Neuronal stem cell (in vitro differentiated cells): ENCODE measurements around the gene TMEM217.

Source experiments
- DNase-seq: peaks from one replicate; pipeline ENCODE4 v3.0.0-alpha.2; 2013; ENCODE audit warnings: low spot score
- H2AFZ ChIP-seq: one replicate; pipeline ENCODE4 v1.6.1; 2013; ENCODE audit warnings: mild to moderate bottlenecking, low read length, inconsistent platforms
- H2AK5ac ChIP-seq: 2 replicates; pipeline ENCODE4 v1.6.1; 2013; ENCODE audit warnings: low read depth, mild to moderate bottlenecking, inconsistent platforms, low read length, moderate library complexity, mixed read lengths
- H2BK120ac ChIP-seq: 2 replicates; pipeline ENCODE4 v1.6.1; 2013; ENCODE audit warnings: low read depth, mild to moderate bottlenecking, inconsistent platforms, low read length, moderate library complexity, mixed read lengths
- H2BK12ac ChIP-seq: one replicate; pipeline ENCODE4 v1.6.1; 2013; ENCODE audit warnings: low read length, inconsistent platforms
- H2BK15ac ChIP-seq: 2 replicates; pipeline ENCODE4 v1.6.1; 2013; ENCODE audit warnings: mild to moderate bottlenecking, low read length, inconsistent platforms, mixed read lengths
- H2BK5ac ChIP-seq: one replicate; pipeline ENCODE4 v1.6.1; 2013; ENCODE audit warnings: inconsistent platforms, mild to moderate bottlenecking, low read length, moderate library complexity
- H3K14ac ChIP-seq: one replicate; pipeline ENCODE4 v1.6.1; 2013; ENCODE audit warnings: low read length, inconsistent platforms
- H3K18ac ChIP-seq: 2 replicates; pipeline ENCODE4 v1.6.1; 2013; ENCODE audit warnings: low read length, inconsistent platforms
- H3K23ac ChIP-seq: 2 replicates; pipeline ENCODE4 v1.6.1; 2013; ENCODE audit warnings: low read depth, mild to moderate bottlenecking, mixed read lengths, low read length, inconsistent platforms; ENCODE audit not compliant: poor library complexity
- H3K27ac ChIP-seq: replicated peaks from 3 replicates; pipeline ENCODE4 v1.5.1; 2013; ENCODE audit warnings: low read length, inconsistent platforms
- H3K27me3 ChIP-seq, 3 experiments: 2 replicates each; pipeline ENCODE4 v1.6.1; 2013; ENCODE audit warnings: low read length in 3 of 3, mild to moderate bottlenecking in 2 of 3, inconsistent platforms in 1 of 3, low read depth in 1 of 3, mixed read lengths in 1 of 3, moderate library complexity in 1 of 3; ENCODE audit not compliant: control insufficient read depth in 3 of 3, insufficient read depth in 3 of 3
- H3K36me3 ChIP-seq, 2 donors: replicated peaks in 1 of 2; 2 replicates each; pipeline ENCODE4 v1.6.1; 2013; ENCODE audit warnings: low read length in 2 of 2; ENCODE audit not compliant: control insufficient read depth in 2 of 2, insufficient read depth in 2 of 2
- H3K4ac ChIP-seq: 2 replicates; pipeline ENCODE4 v1.6.1; 2013; ENCODE audit warnings: inconsistent platforms, mild to moderate bottlenecking, low read length, moderate library complexity
- H3K4me1 ChIP-seq, 2 donors: 1 replicate in 1 of 2; 2 replicates in 1 of 2; pipeline ENCODE4 v1.6.1; 2013; ENCODE audit warnings: low read length in 2 of 2, low read depth in 1 of 2; ENCODE audit not compliant: control insufficient read depth in 2 of 2, insufficient read depth in 1 of 2
- H3K4me2 ChIP-seq: one replicate; pipeline ENCODE4 v1.6.1; 2013; ENCODE audit warnings: mild to moderate bottlenecking, low read length, inconsistent platforms; ENCODE audit not compliant: insufficient read depth, poor library complexity, severe bottlenecking
- H3K4me3 ChIP-seq, 2 donors: 2 replicates each; pipeline ENCODE4 v1.5.1; 2013; ENCODE audit warnings: low read length in 2 of 2, mild to moderate bottlenecking in 2 of 2, inconsistent platforms in 1 of 2, moderate library complexity in 1 of 2
- H3K79me1 ChIP-seq: one replicate; pipeline ENCODE4 v1.6.1; 2013; ENCODE audit warnings: low read depth, mild to moderate bottlenecking, inconsistent platforms, low read length, moderate library complexity
- H3K9ac ChIP-seq: one replicate; pipeline ENCODE4 v1.6.1; 2013; ENCODE audit warnings: mild to moderate bottlenecking, low read depth, low read length, inconsistent platforms; ENCODE audit not compliant: poor library complexity
- H3K9me3 ChIP-seq, 2 donors: replicated peaks in 1 of 2; 2 replicates each; pipeline versions ENCODE3 to v1.6.1; 2013; ENCODE audit warnings: low read length in 2 of 2, mild to moderate bottlenecking in 2 of 2, inconsistent platforms in 1 of 2, low read depth in 1 of 2, mixed read lengths in 1 of 2, moderate library complexity in 1 of 2; ENCODE audit not compliant: control insufficient read depth in 2 of 2, insufficient read depth in 1 of 2
- H4K8ac ChIP-seq: one replicate; pipeline ENCODE4 v1.6.1; 2013; ENCODE audit warnings: low read depth, mild to moderate bottlenecking, inconsistent platforms, low read length, moderate library complexity
- H4K91ac ChIP-seq: one replicate; pipeline ENCODE4 v1.6.1; 2013; ENCODE audit warnings: low read length, low read depth, mild to moderate bottlenecking, inconsistent platforms; ENCODE audit not compliant: poor library complexity
- WGBS, 2 donors: extraction: QIAGEN DNeasy Blood & Tissue Kit; methylation state at CpG; one replicate each; pipeline ENCODE4 v1.1.7; 2013; ENCODE audit warnings: missing lambda C conversion rate in 2 of 2, mixed read lengths in 1 of 2; ENCODE audit not compliant: insufficient read length in 2 of 2, insufficient replicate concordance in 1 of 2; ENCODE audit errors: extremely low coverage in 2 of 2; 5-methylcytosine and 5-hydroxymethylcytosine counted together

TMEM217 gene

GRCh38 chr6:37280162-37280887 is 22.4 kb upstream of the TMEM217 start:
- Histone ChIP-seq H3K9ac (no peak overlapping the region), H3K4me1 (peaks cover 0 to 2% of the 10 kb centered on the region in 2 donors), H4K8ac (no peak overlapping the region), H3K23ac (no peak overlapping the region), H3K18ac (no peak overlapping the region), H3K4ac (no peak overlapping the region), H2BK120ac (no peak overlapping the region), H3K14ac (no peak overlapping the region), H3K4me2 (no peak overlapping the region), H2BK15ac (no peak overlapping the region), H3K9me3 (no peaks in the 10 kb centered on the region), H3K4me3 (no peak overlapping the region), H3K27me3 (no peaks in the 10 kb centered on the region), H4K91ac (no peak overlapping the region), H3K36me3 (peaks cover 16 to 58% of the 10 kb centered on the region in 2 donors), H2AFZ (no peak overlapping the region), H2BK12ac (no peak overlapping the region), H3K27ac (no peak overlapping the region), H2AK5ac (no peak overlapping the region), H3K79me1 (no peaks in the 10 kb centered on the region), H2BK5ac (no peak overlapping the region)
- no CpG with 5 or more reads among the region's 8 CpGs for WGBS, 2 donors
- DNase-seq, result no peak

GRCh38 chr6:37279366-37280134 is 21.6 kb upstream of the TMEM217 start:
- H4K91ac ChIP-seq, result no peak overlapping the region
- no CpG with 5 or more reads among the region's 9 CpGs for WGBS, 2 donors
- H3K18ac ChIP-seq, result no peak overlapping the region
- H2AK5ac ChIP-seq, result no peak overlapping the region
- peaks cover 11 to 51% of the 10 kb centered on the region in 2 donors for H3K36me3 ChIP-seq
- DNase-seq, result no peak
- no peak overlapping the region for H3K14ac ChIP-seq
- no peak overlapping the region for H4K8ac ChIP-seq
- no peak overlapping the region for H2BK15ac ChIP-seq
- H3K4ac ChIP-seq, result no peak overlapping the region
- H2BK5ac ChIP-seq, result no peak overlapping the region
- peaks cover 0 to 2% of the 10 kb centered on the region in 2 donors for H3K4me1 ChIP-seq
- no peak overlapping the region for H2BK120ac ChIP-seq
- H2AFZ ChIP-seq, result no peak overlapping the region
- H3K27me3 ChIP-seq, result no peaks in the 10 kb centered on the region
- no peaks in the 10 kb centered on the region for H3K9me3 ChIP-seq
- no peak overlapping the region for H3K23ac ChIP-seq
- no peak overlapping the region for H3K27ac ChIP-seq
- H2BK12ac ChIP-seq, result no peak overlapping the region
- H3K4me3 ChIP-seq, result no peak overlapping the region
- no peak overlapping the region for H3K9ac ChIP-seq
- H3K79me1 ChIP-seq, result no peaks in the 10 kb centered on the region
- no peak overlapping the region for H3K4me2 ChIP-seq

GRCh38 chr6:37277001-37277409 is 19.1 kb upstream of the TMEM217 start:
- no peak overlapping the region for H3K23ac ChIP-seq
- no peak overlapping the region for H2BK15ac ChIP-seq
- H3K27ac ChIP-seq, result no peak overlapping the region
- H3K27me3 ChIP-seq, result no peaks in the 10 kb centered on the region
- H3K4me2 ChIP-seq, result no peak overlapping the region
- no peak overlapping the region for H3K4me3 ChIP-seq
- peaks cover 0 to 2% of the 10 kb centered on the region in 2 donors for H3K4me1 ChIP-seq
- H2BK120ac ChIP-seq, result no peak overlapping the region
- H2BK5ac ChIP-seq, result no peak overlapping the region
- H2AK5ac ChIP-seq, result no peak overlapping the region
- H3K9me3 ChIP-seq, result no peaks in the 10 kb centered on the region
- H3K9ac ChIP-seq, result no peak overlapping the region
- no peak overlapping the region for H2BK12ac ChIP-seq
- no peak overlapping the region for H3K4ac ChIP-seq
- H2AFZ ChIP-seq, result no peak overlapping the region
- no peak overlapping the region for H4K8ac ChIP-seq
- WGBS, 2 donors, result no CpG with 5 or more reads among the region's 6 CpGs
- peaks cover 0 to 30% of the 10 kb centered on the region in 2 donors for H3K36me3 ChIP-seq
- H4K91ac ChIP-seq, result no peak overlapping the region
- no peak for DNase-seq
- no peak overlapping the region for H3K18ac ChIP-seq
- no peak overlapping the region for H3K14ac ChIP-seq
- H3K79me1 ChIP-seq, result no peaks in the 10 kb centered on the region

GRCh38 chr6:37275350-37275749 is 17.4 kb upstream of the TMEM217 start:
- Histone ChIP-seq H3K79me1 (no peaks in the 10 kb centered on the region), H3K36me3 (peaks cover 2 to 21% of the 10 kb centered on the region in 2 donors), H3K4ac (no peak overlapping the region), H2BK15ac (no peak overlapping the region), H3K27me3 (no peaks in the 10 kb centered on the region), H3K23ac (no peak overlapping the region), H3K18ac (no peak overlapping the region), H4K91ac (no peak overlapping the region), H2AK5ac (no peak overlapping the region), H2BK12ac (no peak overlapping the region), H2AFZ (no peak overlapping the region), H2BK5ac (no peak overlapping the region), H3K9me3 (no peaks in the 10 kb centered on the region), H3K4me1 (peaks cover 0 to under 1% of the 10 kb centered on the region in 2 donors), H2BK120ac (no peak overlapping the region), H3K4me3 (no peak overlapping the region), H3K14ac (no peak overlapping the region), H3K4me2 (no peak overlapping the region), H3K27ac (no peak overlapping the region), H4K8ac (no peak overlapping the region), H3K9ac (no peak overlapping the region)
- no CpG with 5 or more reads among the region's 1 CpG for WGBS, 2 donors
- DNase-seq, result no peak
